Stimulated activated CD8-positive, alpha-beta memory T cell treated with anti-CD3 and anti-CD28 coated beads, Interleukin-4, amount 100 ng/mL, for 24 hours (primary cell): ENCODE results near the gene RAB33B.

Experiments
- DNase-seq: peaks from one replicate; pipeline ENCODE4 v3.0.0-alpha.2; 2020; ENCODE audit warnings: low read depth

Gene RAB33B

DNA sequence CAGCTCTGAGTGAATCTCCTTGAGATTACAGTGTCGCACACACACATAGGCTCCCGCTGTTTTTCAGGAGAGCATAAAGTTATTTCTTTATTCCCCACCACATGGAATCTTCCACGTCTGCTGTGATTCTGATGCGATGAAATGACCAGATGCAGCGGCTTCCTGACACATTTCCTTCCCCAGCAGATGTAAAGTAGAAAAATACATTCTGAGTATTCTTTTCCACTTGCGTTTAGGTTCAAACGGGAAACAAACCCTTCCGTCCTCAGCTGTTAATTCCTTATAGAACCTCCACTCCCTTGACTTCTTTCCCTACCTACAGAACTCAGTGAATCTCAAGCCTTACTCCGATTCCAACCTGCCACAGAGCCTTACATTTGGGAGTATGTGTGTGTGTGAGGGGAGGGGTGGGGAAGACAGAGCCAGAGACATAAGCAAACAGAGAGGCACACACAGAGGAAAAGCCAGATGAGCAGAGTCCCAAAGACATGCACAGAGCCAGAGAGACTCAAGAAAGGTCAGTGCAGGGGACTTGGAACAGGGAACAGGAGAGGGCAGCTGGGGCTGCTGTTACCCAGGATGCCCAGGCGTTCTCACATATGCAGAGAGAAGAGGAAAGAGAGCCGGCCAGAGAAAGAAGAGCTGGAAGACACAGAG is 54.8 kb downstream of the RAB33B start:
- no peak for DNase-seq

DNA sequence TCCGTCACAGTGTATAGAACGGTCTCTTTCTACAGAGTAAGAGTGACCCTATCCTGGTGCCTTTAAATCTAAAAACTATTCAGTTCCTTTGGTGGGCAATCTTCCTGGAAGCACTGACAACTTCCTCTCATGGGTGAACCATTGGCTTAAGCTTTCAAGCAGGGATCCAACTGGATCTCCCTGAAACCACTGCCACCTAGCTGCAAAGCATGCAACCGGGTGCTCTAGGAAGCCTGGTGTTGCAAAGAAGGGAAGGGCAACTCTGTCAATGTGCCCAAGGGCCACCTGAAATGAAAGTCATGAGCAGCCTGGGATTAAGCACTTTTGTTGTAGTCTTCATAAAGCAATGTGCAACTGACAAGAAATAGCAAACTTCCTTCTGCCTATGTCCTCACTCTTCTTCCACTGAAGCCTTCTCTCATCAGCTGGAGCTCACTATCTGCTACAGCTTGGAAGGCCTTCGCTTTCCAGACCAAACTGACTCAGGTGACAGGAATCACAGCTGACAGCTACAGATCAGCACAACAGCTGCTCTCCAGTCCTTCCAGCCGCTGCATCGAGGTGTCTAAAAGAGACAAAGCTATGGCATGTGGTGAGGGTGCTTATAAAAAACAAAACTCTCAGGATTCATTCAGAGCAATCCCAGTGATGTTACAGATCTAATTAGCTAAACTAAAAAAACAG is 55.9 kb downstream of the RAB33B start:
- DNase-seq: no peak

DNA sequence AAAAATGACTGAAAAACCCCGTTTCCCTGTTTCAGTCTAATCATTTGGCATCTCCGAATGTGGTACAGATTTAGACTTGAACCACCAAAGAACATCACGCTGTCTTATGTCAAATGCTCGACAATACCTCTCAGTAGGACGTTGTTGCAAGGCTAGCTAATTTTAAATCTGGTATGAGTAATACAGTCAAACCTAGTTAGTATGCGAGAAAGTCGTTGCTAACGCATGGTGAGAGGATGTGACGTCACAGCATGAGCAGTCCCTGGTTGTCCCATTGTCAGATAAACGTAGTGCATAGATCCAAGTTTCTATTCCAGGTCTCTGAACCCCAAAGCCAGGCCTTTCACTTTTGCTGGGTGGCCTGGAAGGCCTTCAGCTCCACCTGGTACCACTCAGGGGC is 57.4 kb downstream of the RAB33B start:
- DNase-seq: no peak

DNA sequence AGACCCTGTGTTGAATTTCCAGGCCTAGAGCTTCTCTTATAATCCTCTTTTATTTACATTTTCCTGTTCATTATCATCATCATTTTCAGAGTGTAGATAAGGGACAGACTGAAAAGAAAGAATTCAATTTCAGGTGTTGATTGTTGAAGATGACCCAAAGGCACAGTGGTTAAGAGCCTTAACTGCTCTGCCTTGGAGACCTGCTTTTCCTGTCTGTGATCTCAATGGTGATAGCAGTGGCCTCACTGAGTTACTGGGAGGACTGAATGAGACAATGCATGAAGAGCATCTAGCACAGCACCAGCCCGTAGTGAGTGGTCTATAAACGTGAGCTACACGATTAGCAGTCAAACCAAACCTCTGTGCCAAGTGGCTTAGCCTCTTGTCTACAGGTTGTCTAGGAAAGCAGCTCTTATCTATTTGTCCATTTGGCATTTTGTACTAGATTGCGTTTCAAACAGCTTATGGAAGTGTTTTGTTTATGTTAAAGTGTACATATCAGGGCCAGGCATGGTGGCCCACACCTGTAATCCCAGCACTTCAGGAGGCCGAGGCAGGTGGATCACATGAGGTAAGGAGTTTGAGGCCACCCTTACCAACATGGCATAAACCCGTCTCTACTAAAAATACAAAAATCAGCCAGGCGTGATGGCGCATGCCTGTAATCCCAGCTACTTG is 60.6 kb downstream of the RAB33B start:
- DNase-seq: no peak

DNA sequence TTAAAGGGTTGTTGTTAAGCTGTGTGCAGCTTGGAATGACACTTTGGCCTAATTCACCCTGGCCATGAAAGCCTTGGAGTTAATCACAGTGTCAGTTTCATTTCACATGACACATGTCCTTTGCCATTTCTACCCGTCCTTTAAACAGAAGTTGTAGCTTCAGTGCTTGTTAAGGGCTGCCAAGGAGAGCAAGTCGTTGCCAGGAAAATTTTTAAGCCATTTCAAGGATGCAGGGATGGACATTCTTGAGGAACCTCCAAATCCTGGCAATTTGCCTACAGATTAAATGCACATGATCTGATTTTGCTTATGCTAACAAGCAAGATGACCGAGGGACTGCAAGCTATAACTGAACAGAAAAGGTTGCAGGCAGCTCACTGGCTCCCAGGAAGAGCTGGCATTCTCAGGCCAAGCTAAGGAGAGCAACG is 61.6 kb downstream of the RAB33B start:
- no peak for DNase-seq

DNA sequence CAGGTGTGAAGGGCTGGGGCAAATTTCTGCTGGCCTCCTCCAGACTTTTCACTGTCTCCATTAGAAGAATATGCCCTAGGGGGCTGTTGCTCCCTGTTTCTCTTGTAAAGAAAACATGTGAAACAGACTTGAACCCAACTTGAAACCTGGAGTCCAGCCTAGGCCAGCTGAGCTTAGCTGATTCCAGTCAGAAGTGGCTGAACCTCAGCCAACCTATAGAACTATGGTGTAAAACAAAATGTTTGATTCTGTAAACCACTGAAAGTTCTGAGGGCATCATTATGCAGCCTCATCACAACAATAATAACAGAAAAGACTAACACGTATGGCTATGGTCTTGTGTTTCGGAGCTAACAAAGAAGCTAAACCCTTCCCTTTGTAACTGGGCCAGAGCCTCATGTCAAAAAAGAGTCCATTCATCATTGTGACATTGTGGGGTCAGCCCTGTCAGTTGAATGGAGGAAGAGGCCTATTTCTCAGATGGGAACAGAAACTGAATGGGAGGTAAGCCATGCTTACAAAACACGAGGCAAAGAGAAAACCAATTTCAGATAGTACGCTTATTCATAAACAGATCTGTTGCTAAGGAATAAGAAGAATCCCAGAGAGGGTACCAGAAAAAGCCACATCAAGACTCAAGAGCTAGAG is 68.0 kb downstream of the RAB33B start:
- DNase-seq: no peak

DNA sequence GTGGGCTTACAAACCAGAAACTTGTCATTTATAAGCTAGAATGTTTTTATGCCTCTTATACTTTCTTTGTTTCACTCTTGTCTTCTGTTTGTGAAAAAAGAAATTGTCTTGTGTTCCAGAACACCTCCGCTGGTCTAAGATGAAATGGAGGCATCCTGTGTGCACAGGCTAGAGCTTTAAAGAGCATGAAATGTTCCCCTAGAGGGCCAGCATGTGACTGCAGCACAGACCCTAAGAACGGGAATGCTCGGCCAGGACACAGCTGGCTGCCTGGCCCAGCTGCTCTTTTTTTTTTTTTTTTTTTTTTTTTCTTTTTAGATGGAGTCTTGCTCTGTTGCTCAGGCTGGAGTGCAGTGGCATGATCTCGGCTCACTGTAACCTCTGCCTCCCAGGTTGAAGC is 68.5 kb downstream of the RAB33B start:
- no peak for DNase-seq

DNA sequence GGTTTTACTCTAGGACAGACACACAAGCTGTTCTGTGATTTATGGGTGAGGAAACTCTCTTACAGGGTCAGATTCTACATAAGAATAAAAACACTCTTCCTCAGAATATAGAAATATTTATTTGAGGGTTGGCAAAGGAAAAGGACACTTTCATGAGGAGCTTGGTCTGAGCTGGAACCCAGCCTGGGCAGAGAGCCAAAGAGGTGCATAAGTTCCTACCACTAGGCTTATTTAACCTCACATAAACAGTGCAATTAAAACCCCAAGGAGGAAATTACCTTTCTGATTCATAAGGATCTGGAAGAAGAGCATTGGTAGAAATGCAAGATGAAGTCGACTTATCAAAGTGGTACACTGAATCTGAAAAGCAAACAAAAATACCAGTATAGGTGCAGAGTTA is 69.2 kb downstream of the RAB33B start:
- no peak for DNase-seq

DNA sequence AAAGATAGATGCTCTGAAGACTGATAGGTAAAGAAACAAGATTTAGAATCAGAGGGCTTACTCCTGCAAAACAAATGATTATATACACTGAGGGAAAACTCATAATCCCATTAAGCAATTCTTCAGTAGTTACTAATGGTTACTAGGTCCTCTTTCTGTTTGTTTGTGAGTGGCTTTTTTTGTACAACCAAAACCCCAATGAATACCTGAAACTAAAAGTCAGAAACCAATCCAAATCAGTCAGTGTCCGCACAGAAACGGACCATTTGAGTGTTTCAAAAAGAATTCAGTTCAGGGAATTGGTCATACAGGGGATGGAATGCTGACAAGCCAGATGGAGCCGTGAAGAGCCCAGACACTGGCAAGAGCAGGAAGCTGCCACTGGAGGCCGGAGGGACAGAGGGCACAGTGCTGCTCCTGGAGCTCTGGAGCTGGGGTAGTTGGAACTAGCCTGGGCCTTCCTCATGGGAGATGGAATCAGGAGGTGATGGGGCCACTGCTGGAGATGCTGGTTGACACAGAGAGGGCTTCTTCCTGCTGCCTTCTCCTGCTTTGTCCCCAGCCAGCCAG is 70.2 kb downstream of the RAB33B start:
- DNase-seq: no peak

DNA sequence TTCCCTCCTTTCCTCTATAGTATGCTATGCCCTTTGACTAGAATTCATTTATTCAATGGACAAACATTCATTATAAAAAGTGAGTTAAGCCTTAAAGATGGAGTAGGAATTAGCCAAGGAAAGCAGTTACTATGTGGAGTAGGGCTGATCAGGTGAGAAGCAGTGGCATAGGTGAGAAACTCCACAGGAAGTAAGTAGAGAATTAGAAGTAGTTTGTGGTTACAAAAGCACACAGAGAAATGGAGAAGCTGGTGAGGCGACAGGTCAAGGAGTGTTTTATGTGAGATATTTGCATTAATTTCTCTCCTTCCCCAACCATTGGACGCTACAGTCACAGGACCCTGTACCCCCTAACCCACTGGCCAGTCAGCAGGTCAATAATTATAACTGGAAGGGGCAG is 71.5 kb downstream of the RAB33B start:
- no peak for DNase-seq
